C4-2B (cell line): ENCODE measurements around the gene PCNT.
"Not testable (repeated sequence)": the region's sequence is repeated elsewhere in the genome, so short reads cannot be mapped to it uniquely, and the experiment has no call there.

Experiments
- H3K27ac ChIP-seq: fragments of 450-650 bp; 2 replicates; pipeline ENCODE4 v1.5.1; 2017
- ZFX ChIP-seq: fragments of 450-650 bp; IDR thresholded peaks from 2 replicates; pipeline ENCODE4 v1.6.1; 2017
- TF ChIP-seq, protein P1 (sequence below): fragments of 450-650 bp; conservative IDR thresholded peaks from 2 replicates; pipeline ENCODE4 v1.5.1; 2017; ENCODE audit warnings: mild to moderate bottlenecking

PCNT gene

DNA sequence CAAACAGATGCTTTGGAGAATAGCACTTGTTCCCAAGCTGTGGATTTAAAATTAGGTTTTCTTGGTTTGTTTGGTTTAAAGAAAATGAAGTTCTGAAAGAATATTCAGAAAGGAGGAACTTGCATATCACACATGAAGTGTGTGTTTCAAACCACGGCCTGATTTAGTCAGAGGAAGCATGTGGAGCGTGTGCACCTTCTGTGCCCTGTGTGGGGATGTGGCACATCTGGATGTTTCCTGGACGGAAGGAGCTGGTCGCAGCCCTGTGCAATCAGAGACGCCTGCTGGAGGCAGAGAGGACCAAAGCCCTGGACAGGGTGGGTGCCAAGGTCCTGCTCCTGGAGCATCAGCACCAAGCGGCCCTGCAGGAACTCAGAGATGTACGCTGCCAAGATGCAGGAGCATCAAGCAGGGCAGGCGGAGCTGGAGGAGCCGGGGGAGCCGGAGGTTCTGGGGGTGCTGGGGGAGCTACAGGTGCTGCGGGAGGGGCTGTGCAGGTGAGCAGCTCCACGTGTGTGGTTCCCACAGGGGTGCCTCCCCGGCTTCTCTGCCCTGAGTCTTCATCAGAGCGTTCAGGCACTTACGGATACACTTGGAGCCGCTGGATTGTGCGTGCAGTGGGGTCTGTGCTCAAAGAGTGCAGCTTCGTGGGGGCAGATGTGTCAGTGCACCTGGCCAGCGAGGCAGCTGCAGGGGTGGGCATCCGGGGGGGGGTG, 45.7 kb downstream of the PCNT start:
- H3K27ac ChIP-seq: no peak overlapping the region

DNA sequence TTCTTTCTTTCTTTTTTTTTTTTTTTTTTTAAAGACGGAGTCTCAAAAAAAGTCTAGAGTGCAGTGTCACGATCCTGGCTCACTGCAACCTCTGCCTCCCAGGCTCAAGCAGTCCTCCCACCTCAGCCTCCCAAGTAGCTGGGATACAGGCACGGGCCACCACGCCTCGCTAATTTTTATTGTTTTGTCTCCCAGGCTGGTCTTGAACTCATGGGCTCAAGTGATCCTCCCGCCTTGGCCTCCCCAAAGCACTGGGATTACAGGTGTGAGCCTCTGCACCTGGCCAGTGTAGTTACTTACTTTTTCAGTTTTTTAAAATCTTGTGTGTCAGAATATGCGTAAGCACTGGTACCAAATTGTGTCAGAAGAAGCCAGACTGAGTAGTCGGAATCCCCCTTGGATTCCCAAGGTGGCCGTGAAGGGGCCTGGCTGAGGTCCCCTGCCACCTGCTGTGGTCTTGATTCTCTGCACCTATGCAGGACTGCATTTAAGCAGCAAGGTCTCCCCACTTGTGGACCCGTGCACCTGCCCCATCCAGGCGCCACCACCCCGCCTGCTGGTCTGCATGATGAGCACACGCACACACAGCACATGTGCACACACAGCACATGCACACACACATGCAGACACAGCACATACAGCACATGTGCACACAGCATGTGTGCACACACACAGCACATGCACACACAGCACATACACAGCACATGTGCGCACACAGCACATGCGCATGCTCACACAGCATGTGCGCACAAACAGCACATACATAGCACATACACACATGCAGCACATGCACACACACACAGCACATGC, 47.5 kb downstream of the PCNT start:
- no peak overlapping the region for H3K27ac ChIP-seq

More for the DNA sequence above, 45.7 kb downstream of the PCNT start:
- no peak for TF ChIP-seq ZFX
- TF ChIP-seq, protein P1, sequence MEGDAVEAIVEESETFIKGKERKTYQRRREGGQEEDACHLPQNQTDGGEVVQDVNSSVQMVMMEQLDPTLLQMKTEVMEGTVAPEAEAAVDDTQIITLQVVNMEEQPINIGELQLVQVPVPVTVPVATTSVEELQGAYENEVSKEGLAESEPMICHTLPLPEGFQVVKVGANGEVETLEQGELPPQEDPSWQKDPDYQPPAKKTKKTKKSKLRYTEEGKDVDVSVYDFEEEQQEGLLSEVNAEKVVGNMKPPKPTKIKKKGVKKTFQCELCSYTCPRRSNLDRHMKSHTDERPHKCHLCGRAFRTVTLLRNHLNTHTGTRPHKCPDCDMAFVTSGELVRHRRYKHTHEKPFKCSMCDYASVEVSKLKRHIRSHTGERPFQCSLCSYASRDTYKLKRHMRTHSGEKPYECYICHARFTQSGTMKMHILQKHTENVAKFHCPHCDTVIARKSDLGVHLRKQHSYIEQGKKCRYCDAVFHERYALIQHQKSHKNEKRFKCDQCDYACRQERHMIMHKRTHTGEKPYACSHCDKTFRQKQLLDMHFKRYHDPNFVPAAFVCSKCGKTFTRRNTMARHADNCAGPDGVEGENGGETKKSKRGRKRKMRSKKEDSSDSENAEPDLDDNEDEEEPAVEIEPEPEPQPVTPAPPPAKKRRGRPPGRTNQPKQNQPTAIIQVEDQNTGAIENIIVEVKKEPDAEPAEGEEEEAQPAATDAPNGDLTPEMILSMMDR: no peak

DNA sequence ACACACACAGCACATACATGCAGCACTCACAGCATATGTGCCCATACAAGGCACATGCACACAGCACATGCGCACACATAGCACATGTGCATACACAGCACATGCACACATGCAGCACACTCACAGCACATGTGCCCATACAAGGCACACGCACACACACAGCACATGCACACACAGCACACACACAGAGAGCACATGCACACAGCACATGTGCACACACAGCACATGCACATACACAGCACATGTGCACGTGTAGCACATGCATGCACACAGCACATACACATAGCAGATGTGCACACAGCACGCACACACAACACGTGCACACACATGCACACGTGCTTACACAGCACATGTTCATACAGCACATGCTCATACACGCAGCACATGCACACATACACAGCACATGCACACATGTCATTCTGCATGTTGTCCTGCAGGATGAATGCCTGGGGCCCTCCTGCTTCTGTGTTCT, 48.1 kb downstream of the PCNT start:
- no peak overlapping the region for H3K27ac ChIP-seq
- TF ChIP-seq ZFX: no peak
- TF ChIP-seq, protein P1: no peak

More for the DNA sequence above, 47.5 kb downstream of the PCNT start:
- TF ChIP-seq, protein P1: no peak
- no peak for TF ChIP-seq ZFX

DNA sequence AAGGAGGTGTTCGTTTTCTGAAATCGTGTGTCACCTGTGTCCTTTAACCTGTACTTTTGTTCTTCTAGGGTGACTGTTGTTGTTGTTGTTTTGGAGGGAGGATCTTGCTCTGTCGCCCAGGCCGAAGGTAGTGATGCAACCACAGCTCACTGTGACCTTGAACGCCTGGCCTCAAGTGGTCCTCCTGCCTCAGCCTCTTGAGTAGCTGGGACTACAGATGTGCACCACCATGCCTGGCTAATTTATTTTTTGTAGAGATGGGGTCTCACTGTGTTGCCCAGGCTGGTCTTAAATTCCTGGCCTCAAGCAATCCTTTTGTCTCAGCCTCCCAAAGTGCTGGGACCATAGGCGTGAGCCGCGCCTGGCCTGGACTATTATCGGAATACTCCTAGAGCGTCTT, 49.0 kb downstream of the PCNT start:
- not testable (repeated sequence) for H3K27ac ChIP-seq

DNA sequence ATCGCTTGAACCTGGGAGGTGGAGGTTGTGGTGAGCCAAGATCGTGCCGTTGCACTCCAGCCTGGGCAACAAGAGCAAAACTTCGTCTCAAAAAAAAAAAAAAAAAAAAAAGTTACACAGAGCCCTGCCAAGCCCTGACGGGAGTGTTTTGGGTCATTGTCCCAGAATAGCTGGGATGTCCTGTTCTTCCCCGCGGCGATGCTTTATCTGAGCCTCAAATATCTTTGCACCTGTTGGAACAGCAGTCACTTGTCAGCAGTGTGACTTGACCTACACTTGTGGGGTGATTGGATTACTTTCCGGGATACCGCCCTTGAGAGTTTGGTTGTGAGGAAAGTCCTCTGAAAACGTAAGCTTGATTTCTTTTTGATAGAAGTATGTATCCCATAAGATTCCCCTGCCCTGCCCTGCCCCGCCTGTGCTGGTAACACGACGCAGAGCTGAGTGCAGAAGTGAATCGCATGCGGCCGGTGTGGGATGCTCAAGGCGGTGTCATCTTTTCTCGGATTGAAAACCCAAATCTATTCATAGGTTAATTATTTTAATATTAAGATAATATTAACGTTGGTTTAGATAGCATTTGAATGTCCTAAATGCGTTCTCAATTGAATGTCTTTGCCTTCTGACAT, 50.9 kb downstream of the PCNT start:
- TF ChIP-seq, protein P1: no peak
- no peak for TF ChIP-seq ZFX
- no peak overlapping the region for H3K27ac ChIP-seq

DNA sequence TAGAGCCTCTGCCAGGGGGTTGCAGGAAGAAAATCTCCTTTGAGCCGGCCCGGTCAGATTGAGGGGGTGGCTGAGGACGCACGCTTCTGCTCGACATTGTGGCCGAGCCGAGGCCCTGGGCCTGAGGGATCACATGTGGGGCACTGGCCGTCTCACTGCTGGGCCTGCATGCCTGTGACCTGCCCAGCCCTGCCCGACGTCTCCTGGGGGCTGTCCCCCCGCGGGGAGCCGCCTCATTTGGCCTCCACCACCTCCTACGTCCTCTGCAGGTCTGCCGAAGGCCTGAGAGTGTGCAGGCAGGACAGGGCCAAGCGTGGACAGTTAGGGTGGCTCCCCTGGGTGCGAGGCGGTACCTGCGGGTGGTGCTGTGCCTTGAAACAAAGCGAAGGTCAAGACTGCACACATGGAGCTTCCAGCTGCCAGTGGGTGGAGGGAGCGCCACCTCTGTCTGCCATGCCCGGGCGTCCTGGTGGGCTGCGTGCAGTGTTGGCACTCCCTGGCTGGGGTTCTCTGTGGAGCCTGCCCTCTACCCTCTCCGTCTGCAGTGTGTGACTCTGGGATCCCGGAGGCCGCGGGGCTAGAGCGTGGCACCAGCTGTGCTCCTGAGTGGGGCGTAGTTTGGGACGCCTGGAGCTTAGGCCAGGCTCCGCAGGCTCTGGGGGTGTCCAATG, 51.7 kb downstream of the PCNT start:
- TF ChIP-seq, protein P1: no peak
- no peak for TF ChIP-seq ZFX
- no peak overlapping the region for H3K27ac ChIP-seq

DNA sequence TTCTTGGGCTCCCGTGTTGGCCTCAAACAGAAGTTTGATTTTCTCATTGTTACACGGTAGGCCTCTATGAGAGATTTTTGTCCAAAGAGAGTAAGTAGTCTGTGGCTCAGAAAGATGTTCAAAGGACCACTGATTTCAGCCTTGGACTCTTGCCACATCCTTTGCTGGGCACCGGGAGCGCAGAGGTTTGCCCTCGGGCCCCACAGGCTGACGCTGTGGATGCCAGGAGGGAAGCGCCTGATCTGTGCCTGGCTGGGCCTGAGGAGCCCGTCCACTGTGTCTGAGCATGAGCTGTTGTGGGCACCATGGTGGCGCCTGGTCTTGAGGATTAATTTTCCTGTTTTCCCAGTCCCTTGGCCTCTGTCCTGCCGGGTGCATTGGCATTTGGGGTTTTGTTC, 52.3 kb downstream of the PCNT start:
- TF ChIP-seq ZFX: no peak
- TF ChIP-seq, protein P1: no peak
- no peak overlapping the region for H3K27ac ChIP-seq
